ENCODE data around the gene GYS1. TPM values are rescaled to one million over a fixed set of nuclear protein-coding genes. Genes with fewer than 3 reads are reported as not detected.

GYS1 gene
- polyA plus RNA-seq, 1 donor from 2014 or later, result 12.9 TPM

GRCh38 chr19:48989701-48990291 lies 3.3 kb downstream of the GYS1 start:
- Histone ChIP-seq H3K9me3 (ENCODE audit: low read length) (no peaks in the 10 kb centered on the region), H3K27ac (ENCODE audit: low read length) (no peak overlapping the region)
- TF ChIP-seq SMC3 (conservative IDR thresholded peaks at IDR 0.05; ENCODE audit: poor library complexity), result no peak
- TF ChIP-seq REST (IDR thresholded peaks at IDR 0.05; ENCODE audit: borderline replicate concordance), result no peak
- TF ChIP-seq EZH2 (IDR thresholded peaks at IDR 0.05; ENCODE audit: borderline replicate concordance, insufficient read depth, low read length, poor library complexity, severe bottlenecking), result no peak
- no peak for TF ChIP-seq MXI1 (conservative IDR thresholded peaks at IDR 0.05; ENCODE audit: poor library complexity, severe bottlenecking)
- no peak for TF ChIP-seq CTCF (IDR thresholded peaks at IDR 0.05; ENCODE audit: poor library complexity, severe bottlenecking)
- TF ChIP-seq TAF1 (IDR thresholded peaks at IDR 0.05; ENCODE audit: low read depth), result no peak
- no peak for TF ChIP-seq EP300 (conservative IDR thresholded peaks at IDR 0.05; ENCODE audit: poor library complexity, severe bottlenecking)
- no peak for TF ChIP-seq POLR2AphosphoS5 (IDR thresholded peaks at IDR 0.05)
- TF ChIP-seq RAD21 (conservative IDR thresholded peaks at IDR 0.05), result no peak

GRCh38 chr19:48988860-48989259 lies 4.2 kb downstream of the GYS1 start:
- Histone ChIP-seq H4K20me1 (ENCODE audit: insufficient read depth) (no peaks in the 10 kb centered on the region), H3K36me3 (ENCODE audit: insufficient read depth, low read length) (no peaks in the 10 kb centered on the region), H2AFZ (ENCODE audit: low read depth, low read length) (no peak overlapping the region), H3K9me2 (ENCODE audit: insufficient read depth, low read length) (no peaks in the 10 kb centered on the region), H3K79me2 (replicated peaks; ENCODE audit: insufficient read depth, low read length) (peaks cover 6% of the 10 kb centered on the region), H3K27me3 (ENCODE audit: insufficient read depth, low read depth, low read length) (no peaks in the 10 kb centered on the region), H3K4me2 (ENCODE audit: low read length) (no peak overlapping the region), H3K4me3 (ENCODE audit: low read length) (no peak overlapping the region), H3K9ac (ENCODE audit: low read length) (no peak overlapping the region), H3F3A (ENCODE audit: insufficient read depth, low read length, poor library complexity, severe bottlenecking) (peaks cover 4% of the 10 kb centered on the region), H3K9me3 (ENCODE audit: low read length) (no peaks in the 10 kb centered on the region), H3K27ac (ENCODE audit: low read length) (no peak overlapping the region)
- TF ChIP-seq REST (IDR thresholded peaks at IDR 0.05; ENCODE audit: borderline replicate concordance), result no peak
- no peak for TF ChIP-seq POLR2AphosphoS5 (IDR thresholded peaks at IDR 0.05)
- no peak for TF ChIP-seq EZH2 (IDR thresholded peaks at IDR 0.05; ENCODE audit: borderline replicate concordance, insufficient read depth, low read length, poor library complexity, severe bottlenecking)
- TF ChIP-seq MXI1 (conservative IDR thresholded peaks at IDR 0.05; ENCODE audit: poor library complexity, severe bottlenecking), result no peak
- TF ChIP-seq RAD21 (conservative IDR thresholded peaks at IDR 0.05), result no peak
- no peak for TF ChIP-seq EP300 (conservative IDR thresholded peaks at IDR 0.05; ENCODE audit: poor library complexity, severe bottlenecking)
- no peak for TF ChIP-seq TAF1 (IDR thresholded peaks at IDR 0.05; ENCODE audit: low read depth)
- TF ChIP-seq SMC3 (conservative IDR thresholded peaks at IDR 0.05; ENCODE audit: poor library complexity), result no peak
- TF ChIP-seq CTCF (IDR thresholded peaks at IDR 0.05; ENCODE audit: poor library complexity, severe bottlenecking), result no peak

More at GRCh38 chr19:48989701-48990291, 3.3 kb downstream of the GYS1 start:
- Histone ChIP-seq H2AFZ (ENCODE audit: low read depth, low read length) (no peak overlapping the region), H3K79me2 (replicated peaks; ENCODE audit: insufficient read depth, low read length) (peaks cover 13% of the 10 kb centered on the region), H3F3A (ENCODE audit: insufficient read depth, low read length, poor library complexity, severe bottlenecking) (peaks cover 4% of the 10 kb centered on the region), H3K9ac (ENCODE audit: low read length) (no peak overlapping the region), H3K27me3 (ENCODE audit: insufficient read depth, low read depth, low read length) (no peaks in the 10 kb centered on the region), H3K4me3 (ENCODE audit: low read length) (no peak overlapping the region), H3K36me3 (ENCODE audit: insufficient read depth, low read length) (no peaks in the 10 kb centered on the region), H3K4me2 (ENCODE audit: low read length) (no peak overlapping the region), H4K20me1 (ENCODE audit: insufficient read depth) (no peaks in the 10 kb centered on the region), H3K9me2 (ENCODE audit: insufficient read depth, low read length) (no peaks in the 10 kb centered on the region)
